ENCODE data around the gene ARMH1.

ARMH1 gene

DNA sequence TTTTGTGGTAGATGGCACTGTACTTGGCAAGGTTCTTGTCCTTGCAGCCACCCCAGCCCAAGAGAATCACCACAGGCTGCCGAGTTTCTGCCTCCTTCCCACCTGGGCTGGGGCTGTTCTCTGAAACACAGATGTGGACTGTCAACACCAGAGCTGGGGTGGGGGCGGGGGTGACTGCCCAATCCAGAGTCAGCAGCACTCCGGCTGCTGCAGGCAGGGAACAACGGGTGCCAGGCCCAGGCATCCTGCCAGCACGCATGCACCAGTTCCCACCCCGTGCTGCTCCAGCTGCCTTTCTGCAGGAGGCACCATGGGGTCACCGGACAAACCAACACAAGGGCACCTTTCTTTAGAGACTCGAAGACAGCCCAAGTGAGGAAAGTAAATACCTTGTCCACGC is 14.3 kb upstream of the ARMH1 start:
- Histone ChIP-seq H3K9me3 (ENCODE audit: insufficient read depth, low read depth, low read length) (no peaks in the 10 kb centered on the region), H2AFZ (ENCODE audit: low read length) (no peak overlapping the region), H3K4me2 (ENCODE audit: low read depth, low read length, poor library complexity, severe bottlenecking) (no peak overlapping the region), H3K9me2 (replicated peaks; ENCODE audit: low read depth, low read length) (no peaks in the 10 kb centered on the region), H3K9ac (ENCODE audit: low read depth, low read length, poor library complexity, severe bottlenecking) (no peak overlapping the region), H3K79me2 (ENCODE audit: insufficient read depth, low read length) (no peaks in the 10 kb centered on the region), H3K36me3 (ENCODE audit: insufficient read depth, low read length) (no peaks in the 10 kb centered on the region), H4K20me1 (ENCODE audit: insufficient read depth, low read length, poor library complexity, severe bottlenecking) (no peaks in the 10 kb centered on the region), H3K4me3 (ENCODE audit: low read length, poor library complexity, severe bottlenecking) (no peak overlapping the region), H3F3A (ENCODE audit: low read depth) (no peaks in the 10 kb centered on the region), H3K27me3 (ENCODE audit: insufficient read depth, low read length, poor library complexity, severe bottlenecking) (no peaks in the 10 kb centered on the region), H3K4me1 (ENCODE audit: insufficient read depth, low read length, poor library complexity, severe bottlenecking) (peaks cover 4% of the 10 kb centered on the region)
- TF ChIP-seq, protein P1, sequence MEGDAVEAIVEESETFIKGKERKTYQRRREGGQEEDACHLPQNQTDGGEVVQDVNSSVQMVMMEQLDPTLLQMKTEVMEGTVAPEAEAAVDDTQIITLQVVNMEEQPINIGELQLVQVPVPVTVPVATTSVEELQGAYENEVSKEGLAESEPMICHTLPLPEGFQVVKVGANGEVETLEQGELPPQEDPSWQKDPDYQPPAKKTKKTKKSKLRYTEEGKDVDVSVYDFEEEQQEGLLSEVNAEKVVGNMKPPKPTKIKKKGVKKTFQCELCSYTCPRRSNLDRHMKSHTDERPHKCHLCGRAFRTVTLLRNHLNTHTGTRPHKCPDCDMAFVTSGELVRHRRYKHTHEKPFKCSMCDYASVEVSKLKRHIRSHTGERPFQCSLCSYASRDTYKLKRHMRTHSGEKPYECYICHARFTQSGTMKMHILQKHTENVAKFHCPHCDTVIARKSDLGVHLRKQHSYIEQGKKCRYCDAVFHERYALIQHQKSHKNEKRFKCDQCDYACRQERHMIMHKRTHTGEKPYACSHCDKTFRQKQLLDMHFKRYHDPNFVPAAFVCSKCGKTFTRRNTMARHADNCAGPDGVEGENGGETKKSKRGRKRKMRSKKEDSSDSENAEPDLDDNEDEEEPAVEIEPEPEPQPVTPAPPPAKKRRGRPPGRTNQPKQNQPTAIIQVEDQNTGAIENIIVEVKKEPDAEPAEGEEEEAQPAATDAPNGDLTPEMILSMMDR (conservative IDR thresholded peaks at IDR 0.05; ENCODE audit: low read length) = no peak
- no peak for TF ChIP-seq EZH2phosphoT487 (IDR thresholded peaks at IDR 0.05; ENCODE audit: borderline replicate concordance)

DNA sequence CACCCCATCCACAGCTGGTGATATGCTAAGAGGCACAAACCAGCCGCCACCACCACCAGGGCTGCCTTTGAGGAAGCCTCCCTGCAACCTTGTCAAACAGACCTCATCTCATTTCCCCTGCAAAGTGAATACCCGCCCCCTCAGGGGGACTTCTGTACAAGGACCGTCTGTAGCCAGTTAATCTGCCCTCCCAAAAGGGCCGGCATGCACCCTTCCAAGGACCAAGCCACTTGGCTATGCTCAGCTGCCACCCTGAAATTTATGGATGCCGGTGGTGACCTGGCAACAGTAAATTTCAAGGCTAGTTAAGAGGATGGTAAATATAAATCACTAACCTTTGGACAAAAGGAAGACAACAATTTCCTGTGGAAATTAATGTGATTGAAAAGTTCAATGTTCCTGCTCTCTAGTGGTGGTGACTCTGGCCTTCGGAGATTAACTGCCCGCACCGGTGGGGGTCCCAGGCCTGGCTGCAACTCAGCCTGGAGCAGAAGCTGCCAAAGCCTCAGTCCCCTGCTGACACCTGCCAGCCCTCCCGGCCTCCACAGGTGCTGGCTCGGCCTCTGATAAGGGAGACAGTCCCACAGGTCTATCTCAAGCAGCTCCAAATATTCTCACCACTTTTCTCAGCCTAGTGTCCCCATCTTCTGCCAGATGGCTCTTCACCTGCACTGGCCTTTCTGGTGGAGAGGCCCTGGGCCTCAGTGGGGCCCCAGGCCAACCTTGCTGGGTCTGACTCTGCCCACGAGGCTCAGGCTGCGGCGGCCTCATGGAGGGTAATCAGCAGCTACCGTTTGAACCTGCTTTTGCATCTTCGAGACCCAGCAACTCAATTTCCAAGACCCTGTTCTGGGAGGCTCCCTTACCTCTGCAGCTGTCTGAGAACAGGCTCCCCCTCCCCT is 12.5 kb upstream of the ARMH1 start:
- H3K4me2 ChIP-seq (ENCODE audit: low read depth, low read length, poor library complexity, severe bottlenecking) = no peak overlapping the region
- no peaks in the 10 kb centered on the region; the same call in 1 of the 2 replicates for H3F3A ChIP-seq (ENCODE audit: low read depth)
- H3K4me3 ChIP-seq (ENCODE audit: low read length, poor library complexity, severe bottlenecking) = no peak overlapping the region
- H3K27me3 ChIP-seq (ENCODE audit: insufficient read depth, low read length, poor library complexity, severe bottlenecking) = no peaks in the 10 kb centered on the region
- H3K9me3 ChIP-seq (ENCODE audit: insufficient read depth, low read depth, low read length) = no peaks in the 10 kb centered on the region
- no peaks in the 10 kb centered on the region for H3K79me2 ChIP-seq (ENCODE audit: insufficient read depth, low read length)
- TF ChIP-seq, protein P1 (conservative IDR thresholded peaks at IDR 0.05; ENCODE audit: low read length) = no peak
- no peak for TF ChIP-seq EZH2phosphoT487 (IDR thresholded peaks at IDR 0.05; ENCODE audit: borderline replicate concordance)
- peaks cover 4% of the 10 kb centered on the region for H3K4me1 ChIP-seq (ENCODE audit: insufficient read depth, low read length, poor library complexity, severe bottlenecking)
- H3K9ac ChIP-seq (ENCODE audit: low read depth, low read length, poor library complexity, severe bottlenecking) = no peak overlapping the region
- no peaks in the 10 kb centered on the region for H3K9me2 ChIP-seq (replicated peaks; ENCODE audit: low read depth, low read length)
- no peak overlapping the region for H2AFZ ChIP-seq (ENCODE audit: low read length)
- no peaks in the 10 kb centered on the region for H3K36me3 ChIP-seq (ENCODE audit: insufficient read depth, low read length)
- H4K20me1 ChIP-seq (ENCODE audit: insufficient read depth, low read length, poor library complexity, severe bottlenecking) = no peaks in the 10 kb centered on the region

DNA sequence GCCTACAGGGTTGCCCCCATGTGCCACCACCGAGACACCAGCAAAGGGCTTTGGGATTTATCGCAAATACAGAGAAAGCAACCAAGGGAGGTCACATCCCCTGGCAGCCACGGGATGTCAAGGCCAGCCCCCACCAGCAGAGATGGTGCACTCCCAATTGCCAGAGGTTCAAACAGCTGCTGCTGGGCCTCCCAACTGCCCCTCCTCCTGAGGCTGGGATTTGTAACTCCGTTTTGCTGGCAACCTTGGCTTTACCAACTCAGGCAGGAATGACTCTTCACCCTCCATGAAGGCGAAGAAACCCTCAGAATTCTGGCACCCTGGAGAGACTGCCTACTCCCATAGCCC is 11.9 kb upstream of the ARMH1 start:
- Histone ChIP-seq H3K4me2 (ENCODE audit: low read depth, low read length, poor library complexity, severe bottlenecking) (no peak overlapping the region), H3K9me3 (ENCODE audit: insufficient read depth, low read depth, low read length) (no peaks in the 10 kb centered on the region), H3K9ac (ENCODE audit: low read depth, low read length, poor library complexity, severe bottlenecking) (no peak overlapping the region), H3K4me3 (ENCODE audit: low read length, poor library complexity, severe bottlenecking) (no peak overlapping the region), H3F3A (ENCODE audit: low read depth) (no peaks in the 10 kb centered on the region; the same call in 1 of the 2 replicates), H3K27me3 (ENCODE audit: insufficient read depth, low read length, poor library complexity, severe bottlenecking) (no peaks in the 10 kb centered on the region), H2AFZ (ENCODE audit: low read length) (no peak overlapping the region), H3K9me2 (replicated peaks; ENCODE audit: low read depth, low read length) (no peaks in the 10 kb centered on the region), H3K36me3 (ENCODE audit: insufficient read depth, low read length) (no peaks in the 10 kb centered on the region), H4K20me1 (ENCODE audit: insufficient read depth, low read length, poor library complexity, severe bottlenecking) (no peaks in the 10 kb centered on the region), H3K4me1 (ENCODE audit: insufficient read depth, low read length, poor library complexity, severe bottlenecking) (peaks cover 4% of the 10 kb centered on the region), H3K79me2 (ENCODE audit: insufficient read depth, low read length) (no peaks in the 10 kb centered on the region)
- no peak for TF ChIP-seq EZH2phosphoT487 (IDR thresholded peaks at IDR 0.05; ENCODE audit: borderline replicate concordance)
